Cortex of kidney (tissue), 1 donor: ENCODE measurements around the gene GPR61.

Experiments used
- DNase-seq: peaks from one replicate; lab custom pipeline; 2025; lab: John Stamatoyannopoulos, UW

GPR61 gene

GRCh38 chr1:109508873-109509175, 30.8 kb upstream of the GPR61 start:
- no peak for DNase-seq

DNA sequence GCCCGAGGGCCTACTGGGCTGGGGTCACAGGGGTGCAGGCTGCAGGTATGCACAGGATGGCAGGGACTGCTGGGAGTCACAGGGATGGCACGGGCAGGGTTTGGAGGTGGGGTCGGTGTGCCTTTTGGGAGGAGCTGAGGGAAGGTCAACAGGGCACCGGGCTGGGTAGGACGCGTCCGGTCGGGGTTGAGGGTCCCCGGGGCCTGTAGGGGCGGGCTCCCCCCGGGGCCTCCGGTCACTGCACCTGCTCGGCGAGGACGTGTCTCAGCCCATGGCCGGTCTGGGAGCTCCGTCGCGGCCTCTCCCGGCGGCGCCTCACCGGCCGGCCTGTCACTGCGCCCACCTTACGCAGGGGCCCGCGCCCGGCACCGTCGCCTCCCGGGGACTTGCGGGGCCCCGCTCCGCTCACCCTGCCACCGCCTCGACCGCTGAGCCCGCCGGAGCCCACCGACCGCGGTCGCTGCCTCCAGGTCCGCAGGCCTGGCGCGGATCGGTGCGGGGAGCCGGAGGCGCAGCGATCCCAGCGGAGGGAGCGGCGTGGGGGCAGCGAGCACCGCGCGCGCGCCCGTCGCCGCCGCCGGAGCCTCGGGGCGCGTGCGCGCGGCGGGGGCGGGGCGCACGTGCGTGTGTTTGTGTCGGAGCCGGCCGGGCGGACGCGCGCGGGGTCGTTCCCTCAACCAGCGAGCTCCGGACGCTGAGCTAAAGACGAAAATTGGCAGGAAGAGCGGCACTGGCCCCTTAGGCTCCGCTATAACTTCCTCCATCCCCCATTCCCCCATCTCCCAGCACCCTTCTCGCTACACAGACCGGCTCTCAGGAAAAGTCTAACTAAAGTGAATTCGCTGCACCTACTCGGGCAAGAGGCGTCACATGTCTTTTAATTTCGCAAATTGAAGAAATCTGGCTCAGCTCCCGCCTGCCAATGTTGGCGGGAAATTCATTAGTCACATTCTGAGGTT, 30.2 kb upstream of the GPR61 start, which contains the start of gene AMIGO1:
Gene AMIGO1 (minus strand): TSS at position 552 of the 959 bp plus-strand sequence. CDS start 815 bp downstream, outside the sequence.
- DNase-seq: no peak

- no peak for DNase-seq
These were observed 26.5 kb upstream of the GPR61 start for GRCh38 chr1:109513110-109513710.

DNA sequence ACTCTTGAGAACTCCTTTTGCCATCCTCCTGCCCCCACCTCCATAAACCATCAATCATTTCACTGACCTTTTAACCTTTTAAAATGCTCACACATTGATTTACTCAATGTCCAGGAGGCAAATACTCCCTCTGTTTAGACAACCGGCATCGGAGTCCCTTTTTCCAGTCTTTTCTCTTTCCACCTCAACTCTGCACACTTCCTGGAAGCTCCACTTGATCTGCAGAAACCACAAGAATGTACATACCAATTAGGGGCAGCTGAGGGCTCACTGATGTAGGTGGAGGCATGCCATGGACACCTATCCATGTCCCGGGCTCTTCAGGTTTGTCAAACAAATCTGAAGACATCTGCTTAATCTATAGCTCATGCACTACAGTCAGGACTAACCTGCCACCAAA, 24.8 kb upstream of the GPR61 start:
- DNase-seq: no peak

- no peak for DNase-seq
These were observed 22.8 kb upstream of the GPR61 start for GRCh38 chr1:109516872-109517271.

GRCh38 chr1:109517337-109517736, 22.3 kb upstream of the GPR61 start:
- DNase-seq: no peak

DNA sequence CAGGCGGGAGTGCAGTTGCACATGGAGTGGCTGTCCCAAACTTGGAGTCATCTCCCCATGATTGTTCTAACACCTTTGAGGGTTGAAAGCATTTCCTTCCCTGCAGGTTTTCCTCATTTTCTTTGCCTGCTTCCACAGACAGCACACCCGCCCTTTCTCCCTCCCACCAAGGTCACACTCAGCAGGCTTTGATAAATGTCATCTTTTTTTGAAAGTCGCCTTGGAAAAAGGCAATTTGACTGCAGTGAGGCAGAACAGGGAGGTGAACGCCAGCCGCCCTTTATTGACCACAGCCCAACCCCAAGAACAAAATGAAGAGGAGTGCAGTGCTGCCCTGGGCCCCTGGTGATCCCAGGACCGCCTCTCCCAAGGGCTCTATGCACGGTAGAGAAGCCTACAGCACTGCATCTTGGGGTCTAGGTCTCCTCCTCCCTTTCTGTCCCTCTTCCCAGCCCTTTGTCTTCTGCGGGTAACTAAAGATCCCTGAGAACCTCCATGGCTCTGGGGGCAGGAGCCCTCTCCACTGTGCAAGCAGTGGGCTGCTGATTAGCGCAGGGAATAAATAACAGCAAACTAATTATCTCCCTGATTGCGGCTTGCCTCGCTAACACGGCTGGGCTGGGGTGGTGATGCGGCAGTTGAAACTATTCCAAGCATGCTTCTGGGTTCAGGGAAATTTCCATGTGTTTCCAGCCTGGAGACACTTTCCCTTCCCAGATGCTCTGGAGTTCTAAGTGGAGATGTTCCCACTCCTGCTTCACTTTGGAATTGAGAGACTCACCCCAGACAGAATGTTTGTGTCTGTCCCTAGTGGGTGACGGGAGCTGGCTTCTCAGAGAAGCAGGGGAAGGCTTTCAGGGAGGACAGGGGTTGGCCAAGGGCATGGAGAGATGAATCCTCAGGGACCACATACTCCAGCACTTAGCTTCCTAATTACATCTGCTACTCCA, 18.4 kb upstream of the GPR61 start:
- no peak for DNase-seq

DNA sequence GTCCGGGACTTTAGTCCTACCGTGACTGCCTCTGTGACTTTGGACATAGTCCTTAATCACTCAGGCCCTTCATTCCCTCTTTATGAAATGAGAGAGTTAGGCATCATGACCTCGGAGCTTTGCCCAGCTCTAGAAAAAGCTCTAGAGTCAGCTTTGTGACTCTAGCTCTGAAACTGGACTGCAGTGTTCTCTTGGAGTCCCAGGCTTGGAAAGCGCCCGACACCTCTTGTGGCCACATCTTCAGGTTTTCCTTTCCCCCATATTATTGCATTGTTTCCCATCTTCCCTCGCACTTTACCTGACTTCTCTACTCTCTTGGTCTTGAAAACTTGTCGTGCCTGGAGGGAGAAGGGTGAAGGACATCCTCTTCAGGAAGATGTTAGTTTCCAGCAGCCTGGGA, 17.6 kb upstream of the GPR61 start:
- no peak for DNase-seq

- DNase-seq: no peak
These were observed 16.0 kb upstream of the GPR61 start for GRCh38 chr1:109523706-109524105.

DNA sequence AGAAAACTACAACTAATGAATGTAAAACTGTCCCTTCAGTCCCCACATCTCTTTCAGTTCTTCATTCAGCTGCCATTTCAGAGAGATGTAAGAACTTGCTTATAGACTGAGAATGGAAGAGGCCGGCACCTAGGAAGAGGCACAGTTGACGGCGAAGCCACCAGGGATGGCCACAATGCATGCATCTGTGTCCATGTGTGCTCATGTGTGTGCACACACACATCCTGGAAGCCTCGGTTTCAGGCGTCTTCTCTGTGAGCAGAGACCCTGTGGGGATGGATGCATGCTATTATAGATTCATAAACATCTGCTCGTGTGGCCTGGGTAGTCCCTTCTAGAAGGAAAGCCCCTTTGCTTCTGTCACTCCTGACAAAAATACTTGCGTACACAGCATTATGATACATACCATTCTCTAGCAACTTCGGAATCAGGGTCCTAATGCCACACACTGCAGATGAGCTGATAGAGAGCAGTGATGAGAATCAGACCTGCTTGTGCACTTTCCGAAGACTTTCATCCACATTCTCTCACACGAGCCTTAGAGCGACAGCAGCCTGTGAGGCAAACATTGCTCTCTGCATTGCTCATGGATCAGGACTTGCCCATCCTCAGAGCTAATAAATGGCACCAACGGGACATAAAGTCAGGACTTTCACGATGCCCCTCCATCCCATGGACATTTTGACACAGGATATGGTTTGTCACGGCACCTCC, 12.4 kb upstream of the GPR61 start:
- no peak for DNase-seq

GRCh38 chr1:109527846-109528695, 11.6 kb upstream of the GPR61 start:
- DNase-seq: no peak

- no peak for DNase-seq
These were observed 11.0 kb upstream of the GPR61 start for GRCh38 chr1:109528712-109529111.

DNA sequence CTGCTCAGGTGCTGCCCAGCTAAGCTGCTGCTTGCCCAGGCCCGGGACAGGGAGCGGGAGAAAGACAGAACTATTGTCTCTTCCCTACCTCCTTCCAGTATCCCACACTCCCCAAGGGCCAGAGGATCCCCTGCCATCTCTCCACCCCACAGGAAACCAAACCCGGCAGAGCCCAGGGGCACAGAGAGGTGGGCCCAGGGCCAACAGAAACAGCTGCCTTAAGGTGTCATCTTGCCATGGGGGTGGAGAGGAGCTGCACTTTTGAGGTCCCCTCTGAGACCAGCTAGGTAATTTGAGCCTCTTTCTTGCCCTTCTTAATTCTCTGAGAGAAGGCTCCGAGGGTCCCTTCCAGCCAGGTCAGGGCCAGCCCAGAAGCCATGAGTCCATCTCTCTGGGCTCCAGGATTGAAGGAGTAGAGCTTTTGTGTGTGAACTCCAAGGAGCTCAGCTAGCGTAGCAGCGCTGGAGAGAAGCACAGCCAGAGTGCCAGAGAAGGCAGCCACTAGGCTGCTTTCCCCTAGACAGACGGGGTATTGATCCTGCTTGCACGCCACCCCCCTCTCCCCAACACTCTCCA, 9.7 kb upstream of the GPR61 start:
- no peak for DNase-seq

DNA sequence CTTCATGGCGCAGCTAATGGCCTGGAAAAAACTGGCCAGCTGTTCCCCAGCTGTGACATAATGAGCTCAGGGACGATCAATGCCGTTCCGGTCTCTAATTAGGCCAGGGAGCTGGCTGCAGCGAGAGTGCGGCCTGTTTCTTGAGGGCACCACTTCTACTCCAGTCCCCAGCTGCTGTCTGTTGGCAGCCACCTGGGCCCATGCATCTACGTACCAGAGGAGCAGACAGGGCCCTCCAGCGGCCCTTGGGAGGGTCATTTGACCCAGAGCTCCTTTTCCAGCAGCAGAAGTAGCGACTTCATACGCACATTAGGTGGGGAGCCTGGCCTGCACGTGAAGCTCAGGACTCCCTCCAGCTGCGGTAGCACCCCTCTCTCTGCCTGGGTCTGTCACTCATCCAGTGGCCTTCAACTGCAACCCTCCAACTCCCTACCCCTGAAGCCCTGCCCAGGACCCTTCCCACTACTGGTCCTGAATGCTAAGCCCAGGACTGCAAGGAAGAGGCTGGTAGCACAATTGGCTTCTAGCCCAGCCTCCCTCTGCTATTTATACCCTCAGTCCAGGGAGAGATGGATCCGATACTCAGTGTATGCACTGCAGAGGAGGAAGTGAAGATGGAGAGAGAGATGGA, 9.1 kb upstream of the GPR61 start:
- no peak for DNase-seq

DNA sequence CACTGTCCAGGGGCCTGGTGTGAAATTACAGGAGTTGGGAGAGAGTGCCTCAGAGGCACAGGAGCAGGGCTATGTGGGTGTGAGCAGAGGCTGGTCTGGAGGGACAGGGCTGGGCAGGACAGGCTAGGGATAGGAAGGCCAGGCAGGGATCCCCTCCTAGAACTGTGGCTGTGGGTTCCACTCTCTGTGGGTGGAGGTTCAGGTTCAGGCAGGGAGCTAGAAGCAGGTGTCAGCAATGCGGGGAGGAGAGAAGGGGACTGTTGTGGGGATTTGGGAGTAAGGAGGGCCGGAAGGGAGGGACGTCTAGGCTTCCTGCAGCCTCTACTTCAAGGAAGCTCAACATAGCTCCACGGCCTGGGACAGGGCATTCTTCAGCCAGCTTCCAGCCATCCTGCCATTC, 8.3 kb upstream of the GPR61 start:
- DNase-seq: no peak

- no peak for DNase-seq
These were observed 7.8 kb upstream of the GPR61 start for GRCh38 chr1:109531826-109532364.

GRCh38 chr1:109532365-109533136, 7.1 kb upstream of the GPR61 start:
- no peak for DNase-seq

DNA sequence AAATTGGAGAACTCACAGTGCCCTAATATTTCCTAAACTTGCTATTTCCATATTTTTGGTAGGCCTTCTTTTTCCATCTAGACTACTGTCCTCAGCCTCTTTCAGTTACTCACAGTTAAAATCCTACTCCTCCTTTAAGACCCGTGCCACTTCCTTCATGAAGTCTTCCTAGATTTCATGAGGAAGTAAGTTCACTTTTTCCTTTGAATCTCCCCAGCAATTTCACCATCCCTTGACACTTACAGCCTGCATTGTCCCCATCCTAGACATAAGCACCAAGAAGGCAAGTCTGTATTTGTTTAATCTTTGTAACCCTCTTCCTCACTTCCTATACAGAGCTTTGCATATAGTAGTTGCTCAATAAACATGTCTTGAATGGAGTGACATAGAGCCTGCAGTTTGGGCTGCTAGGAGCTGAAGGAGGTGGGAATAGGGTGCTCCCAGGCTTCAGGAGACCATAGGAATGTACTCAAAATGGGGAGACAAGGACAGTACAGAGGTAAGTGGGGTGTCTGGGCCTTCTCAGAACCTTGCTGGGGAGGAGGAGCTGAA, 5.3 kb upstream of the GPR61 start:
- DNase-seq: no peak

- no peak for DNase-seq
These were observed 4.2 kb upstream of the GPR61 start for GRCh38 chr1:109535481-109535880.
